Measurements from ENCODE around the gene IGF2. TPM values are rescaled to one million over a fixed set of nuclear protein-coding genes. Genes with fewer than 3 reads are reported as not detected.

Gene IGF2
- total and polyA plus RNA-seq, 2 donors (not counting 1 experiment from before 2014, with no cell fraction given): not detected

DNA sequence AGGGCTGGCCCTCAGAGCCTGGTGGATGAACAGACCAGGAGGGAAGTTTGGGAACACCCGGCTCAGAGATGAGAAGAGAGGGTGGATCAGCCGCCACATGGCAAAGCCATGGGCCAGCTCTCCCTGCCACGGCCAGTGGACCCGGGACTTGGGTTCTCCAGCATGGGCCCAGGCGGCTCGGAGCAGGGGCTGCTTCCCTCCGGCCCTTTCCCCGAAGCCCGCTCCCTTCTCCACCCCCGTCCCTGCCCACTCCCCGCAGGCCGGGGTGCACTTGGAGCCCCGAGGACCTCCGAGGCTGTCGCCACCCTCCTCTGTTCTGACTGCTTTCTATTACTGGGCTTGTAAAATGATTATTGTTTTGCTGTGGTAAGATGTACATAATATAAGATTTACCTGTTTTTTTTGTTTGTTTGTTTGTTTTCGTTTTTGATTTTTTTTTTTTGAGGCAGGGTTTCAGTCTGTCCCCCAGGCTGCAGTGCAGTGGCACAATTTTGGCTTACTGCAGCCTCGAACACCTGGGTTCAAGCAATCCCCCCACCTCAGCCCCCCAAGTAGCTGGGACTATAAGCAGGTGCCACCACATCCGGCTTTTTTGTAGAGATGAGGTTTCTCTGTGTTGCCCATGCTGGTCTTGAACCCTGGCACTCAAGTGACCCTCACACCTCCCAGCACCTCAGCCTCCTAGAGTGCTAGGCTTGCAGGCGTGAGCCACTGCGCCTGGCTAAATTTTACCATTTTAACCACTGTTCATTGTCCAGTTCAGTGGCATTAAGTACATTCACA, 43.7 kb upstream of the IGF2 start:
- H3K4me3 Mint-ChIP-seq: no peak overlapping the region
- Histone ChIP-seq H3K4me2 (replicated peaks; ENCODE audit: low read depth, low read length, poor library complexity, severe bottlenecking) (no peak overlapping the region), H3K4me1 (ENCODE audit: control insufficient read depth in 2 of 2, insufficient read depth in 2 of 2, low read length in 2 of 2) (peaks cover 3 to 8% of the 10 kb centered on the region in 2 donors), H3K27ac (ENCODE audit: low read length in 2 of 2) (no peak overlapping the region), H4K20me1 (ENCODE audit: control insufficient read depth, insufficient read depth, low read length, poor library complexity, severe bottlenecking) (no peaks in the 10 kb centered on the region), H2AFZ (ENCODE audit: insufficient read depth, low read depth, low read length, poor library complexity, severe bottlenecking) (no peak overlapping the region), H3K4me3 (ENCODE audit: control extremely low read depth in 1 of 5, extremely low read depth in 1 of 5, insufficient read depth in 1 of 5, low read depth in 2 of 5, low read length in 4 of 5) (no peak overlapping the region), H3K9me3 (ENCODE audit: control extremely low read depth in 1 of 3, control insufficient read depth in 2 of 3, insufficient read depth in 1 of 3, low read length in 2 of 3) (no peaks in the 10 kb centered on the region), H3K79me2 (ENCODE audit: control insufficient read depth, insufficient read depth, low read length) (no peaks in the 10 kb centered on the region), H3K27me3 (replicated peaks in 1 of 4; ENCODE audit: control extremely low read depth in 1 of 4, control insufficient read depth in 3 of 4, insufficient read depth in 4 of 4, low read length in 3 of 4) (peaks cover 0 to 5% (median 0%) of the 10 kb centered on the region in 4 experiments), H3K9ac (ENCODE audit: low read length) (no peak overlapping the region), H3K36me3 (replicated peaks in 1 of 2; ENCODE audit: control extremely low read depth in 1 of 2, control insufficient read depth in 1 of 2, extremely low read depth in 1 of 2, insufficient read depth in 2 of 2, low read length in 1 of 2) (no peaks in the 10 kb centered on the region)
- peaks cover 7% of the 10 kb centered on the region for H3K27me3 Mint-ChIP-seq
- TF ChIP-seq EZH2 (IDR thresholded peaks at IDR 0.05; ENCODE audit: borderline replicate concordance, insufficient read depth, low read depth, low read length, poor library complexity, severe bottlenecking): no peak
- TF ChIP-seq, protein P1, sequence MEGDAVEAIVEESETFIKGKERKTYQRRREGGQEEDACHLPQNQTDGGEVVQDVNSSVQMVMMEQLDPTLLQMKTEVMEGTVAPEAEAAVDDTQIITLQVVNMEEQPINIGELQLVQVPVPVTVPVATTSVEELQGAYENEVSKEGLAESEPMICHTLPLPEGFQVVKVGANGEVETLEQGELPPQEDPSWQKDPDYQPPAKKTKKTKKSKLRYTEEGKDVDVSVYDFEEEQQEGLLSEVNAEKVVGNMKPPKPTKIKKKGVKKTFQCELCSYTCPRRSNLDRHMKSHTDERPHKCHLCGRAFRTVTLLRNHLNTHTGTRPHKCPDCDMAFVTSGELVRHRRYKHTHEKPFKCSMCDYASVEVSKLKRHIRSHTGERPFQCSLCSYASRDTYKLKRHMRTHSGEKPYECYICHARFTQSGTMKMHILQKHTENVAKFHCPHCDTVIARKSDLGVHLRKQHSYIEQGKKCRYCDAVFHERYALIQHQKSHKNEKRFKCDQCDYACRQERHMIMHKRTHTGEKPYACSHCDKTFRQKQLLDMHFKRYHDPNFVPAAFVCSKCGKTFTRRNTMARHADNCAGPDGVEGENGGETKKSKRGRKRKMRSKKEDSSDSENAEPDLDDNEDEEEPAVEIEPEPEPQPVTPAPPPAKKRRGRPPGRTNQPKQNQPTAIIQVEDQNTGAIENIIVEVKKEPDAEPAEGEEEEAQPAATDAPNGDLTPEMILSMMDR (IDR thresholded peaks at IDR 0.05): no peak
- WGBS (ENCODE audit: insufficient coverage): 94% methylated on average over 10 of the region's 20 CpGs
- no peak for DNase-seq
- no peak for ATAC-seq (ENCODE audit: low read depth)
- intact Hi-C loops (cut with micrococcal nuclease): no loop called here
- no peaks in the 10 kb centered on the region for H3K4me1 Mint-ChIP-seq
- H3K9me3 Mint-ChIP-seq (ENCODE audit: insufficient read depth): no peaks in the 10 kb centered on the region
- ChIA-PET CTCF (no interaction called here), POLR2A (no interaction called here)
- no peak overlapping the region for H3K27ac Mint-ChIP-seq

DNA sequence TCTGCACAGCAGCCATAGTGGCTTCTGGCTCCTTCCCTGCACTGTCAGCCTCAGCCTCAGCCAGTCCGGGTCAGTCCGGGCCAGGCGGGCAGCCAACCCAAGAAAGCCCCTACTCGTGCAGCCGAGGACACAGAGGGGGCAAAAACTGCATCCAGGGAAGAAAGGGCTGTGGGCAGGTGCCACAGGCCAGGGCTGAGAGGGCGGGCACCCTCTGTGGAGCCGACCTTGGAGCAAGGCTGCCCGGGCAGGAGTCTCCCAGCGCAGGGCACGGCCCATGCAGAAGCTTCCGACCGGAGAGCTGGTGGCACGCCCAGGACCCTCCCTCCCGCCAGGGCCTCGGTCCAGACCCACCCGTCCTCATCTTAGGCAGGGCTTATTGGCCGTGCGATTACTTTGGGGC, 42.9 kb upstream of the IGF2 start:
- ChIA-PET CTCF (no interaction called here), POLR2A (no interaction called here)
- Histone ChIP-seq H3K4me1 (ENCODE audit: control insufficient read depth in 2 of 2, insufficient read depth in 2 of 2, low read length in 2 of 2) (peaks cover 3 to 5% of the 10 kb centered on the region in 2 donors), H2AFZ (ENCODE audit: insufficient read depth, low read depth, low read length, poor library complexity, severe bottlenecking) (no peak overlapping the region), H3K4me2 (replicated peaks; ENCODE audit: low read depth, low read length, poor library complexity, severe bottlenecking) (no peak overlapping the region), H3K9ac (ENCODE audit: low read length) (no peak overlapping the region), H4K20me1 (ENCODE audit: control insufficient read depth, insufficient read depth, low read length, poor library complexity, severe bottlenecking) (no peaks in the 10 kb centered on the region), H3K27me3 (replicated peaks in 1 of 4; ENCODE audit: control extremely low read depth in 1 of 4, control insufficient read depth in 3 of 4, insufficient read depth in 4 of 4, low read length in 3 of 4) (peaks cover 0 to 5% (median 0%) of the 10 kb centered on the region in 4 experiments), H3K9me3 (ENCODE audit: control extremely low read depth in 1 of 3, control insufficient read depth in 2 of 3, insufficient read depth in 1 of 3, low read length in 2 of 3) (no peaks in the 10 kb centered on the region), H3K4me3 (ENCODE audit: control extremely low read depth in 1 of 5, extremely low read depth in 1 of 5, insufficient read depth in 1 of 5, low read depth in 2 of 5, low read length in 4 of 5) (no peak overlapping the region), H3K36me3 (replicated peaks in 1 of 2; ENCODE audit: control extremely low read depth in 1 of 2, control insufficient read depth in 1 of 2, extremely low read depth in 1 of 2, insufficient read depth in 2 of 2, low read length in 1 of 2) (no peaks in the 10 kb centered on the region), H3K79me2 (ENCODE audit: control insufficient read depth, insufficient read depth, low read length) (no peaks in the 10 kb centered on the region), H3K27ac (ENCODE audit: low read length in 2 of 2) (no peak overlapping the region)
- WGBS (ENCODE audit: insufficient coverage): 95% methylated on average over 17 of the region's 18 CpGs
- ATAC-seq (ENCODE audit: low read depth) (no peak), DNase-seq (no peak)
- Mint-ChIP-seq H3K27me3 (peaks cover 7% of the 10 kb centered on the region), H3K4me1 (no peaks in the 10 kb centered on the region), H3K9me3 (ENCODE audit: insufficient read depth) (no peaks in the 10 kb centered on the region), H3K4me3 (no peak overlapping the region), H3K27ac (no peak overlapping the region)
- intact Hi-C loops (cut with micrococcal nuclease): no loop called here
- TF ChIP-seq EZH2 (IDR thresholded peaks at IDR 0.05; ENCODE audit: borderline replicate concordance, insufficient read depth, low read depth, low read length, poor library complexity, severe bottlenecking): no peak

Measured in B cell (primary cell).